Progenitor cell of endocrine pancreas (in vitro differentiated cells): ENCODE measurements around the gene NRIP3. TPM values are rescaled to one million over a fixed set of nuclear protein-coding genes. Genes with fewer than 3 reads are reported as not detected.
"Not testable (repeated sequence)": the region's sequence is repeated elsewhere in the genome, so short reads cannot be mapped to it uniquely, and the experiment has no call there.

Source experiments
- DNase-seq: peaks from one replicate; pipeline ENCODE4 v3.0.0; 2021; ENCODE audit warnings: low spot score; ENCODE audit not compliant: unreplicated experiment
- H3K27ac Mint-ChIP-seq: 2 replicates; pipeline ENCODE4 v1.8.0; 2021; ENCODE audit warnings: mild to moderate bottlenecking, moderate library complexity, mixed read lengths
- H3K27me3 Mint-ChIP-seq: 2 replicates; pipeline ENCODE4 v1.8.0; 2021; ENCODE audit warnings: mixed read lengths
- H3K36me3 Mint-ChIP-seq: 2 replicates; pipeline ENCODE4 v1.8.0; 2022; ENCODE audit warnings: mixed read lengths; ENCODE audit not compliant: insufficient read depth
- H3K4me1 Mint-ChIP-seq: 2 replicates; pipeline ENCODE4 v1.8.0; 2021; ENCODE audit warnings: low read depth, mixed read lengths
- H3K4me3 Mint-ChIP-seq: 2 replicates; pipeline ENCODE4 v1.8.0; 2021; ENCODE audit warnings: low read depth, mild to moderate bottlenecking, moderate library complexity, mixed read lengths
- H3K9me3 Mint-ChIP-seq: 2 replicates; pipeline ENCODE4 v1.8.0; 2021; ENCODE audit warnings: low read depth, mixed read lengths
- CTCF ChIP-seq: fragments of 200-600 bp; sonication (generic); IDR thresholded peaks from one replicate; pipeline ENCODE4 v1.5.0; 2021; ENCODE audit warnings: antibody characterized with exemption, mild to moderate bottlenecking; ENCODE audit not compliant: unreplicated experiment
- total RNA-seq: library from RNA; stranded (reverse); gene quantifications from 2 replicates; pipeline ENCODE4 v1.2.1, GENCODE V29; 2021

NRIP3 gene
- total RNA-seq, 1 donor from 2014 or later = 0.65 TPM

GRCh38 chr11:8987446-8987845 is 16.4 kb downstream of the NRIP3 start:
- no peak overlapping the region for H3K4me3 Mint-ChIP-seq
- TF ChIP-seq CTCF = no peak
- no peaks in the 10 kb centered on the region for H3K9me3 Mint-ChIP-seq
- H3K36me3 Mint-ChIP-seq = no peaks in the 10 kb centered on the region
- H3K4me1 Mint-ChIP-seq = peaks cover 3% of the 10 kb centered on the region
- H3K27me3 Mint-ChIP-seq = peaks cover 12% of the 10 kb centered on the region
- no peak overlapping the region for H3K27ac Mint-ChIP-seq
- no peak for DNase-seq

GRCh38 chr11:8986772-8987171 is 17.0 kb downstream of the NRIP3 start:
- not testable (repeated sequence) for H3K4me3 Mint-ChIP-seq, DNase-seq, H3K27ac Mint-ChIP-seq, H3K36me3 Mint-ChIP-seq, H3K9me3 Mint-ChIP-seq, H3K4me1 Mint-ChIP-seq
- peaks cover 12% of the 10 kb centered on the region for H3K27me3 Mint-ChIP-seq

GRCh38 chr11:8985462-8985861 is 18.3 kb downstream of the NRIP3 start:
- no peak overlapping the region for H3K27ac Mint-ChIP-seq
- TF ChIP-seq CTCF = no peak
- no peaks in the 10 kb centered on the region for H3K36me3 Mint-ChIP-seq
- no peak for DNase-seq
- H3K4me1 Mint-ChIP-seq = no peaks in the 10 kb centered on the region
- H3K4me3 Mint-ChIP-seq = no peak overlapping the region
- no peaks in the 10 kb centered on the region for H3K9me3 Mint-ChIP-seq
- peaks cover 12% of the 10 kb centered on the region for H3K27me3 Mint-ChIP-seq

GRCh38 chr11:8983552-8983951 is 20.2 kb downstream of the NRIP3 start:
- no peak for TF ChIP-seq CTCF
- Mint-ChIP-seq H3K4me3 (no peak overlapping the region), H3K4me1 (no peaks in the 10 kb centered on the region), H3K27me3 (no peaks in the 10 kb centered on the region), H3K27ac (no peak overlapping the region), H3K9me3 (no peaks in the 10 kb centered on the region), H3K36me3 (no peaks in the 10 kb centered on the region)
- no peak for DNase-seq

- Mint-ChIP-seq H3K4me3 (no peak overlapping the region), H3K9me3 (no peaks in the 10 kb centered on the region), H3K36me3 (peaks cover 2% of the 10 kb centered on the region), H3K4me1 (no peaks in the 10 kb centered on the region), H3K27ac (no peak overlapping the region), H3K27me3 (no peaks in the 10 kb centered on the region)
- no peak for DNase-seq
- no peak for TF ChIP-seq CTCF
Measured at GRCh38 chr11:8980485-8980884, 23.3 kb downstream of the NRIP3 start.

- not testable (repeated sequence) for H3K27ac Mint-ChIP-seq, H3K27me3 Mint-ChIP-seq, H3K36me3 Mint-ChIP-seq, H3K9me3 Mint-ChIP-seq, H3K4me1 Mint-ChIP-seq, DNase-seq, H3K4me3 Mint-ChIP-seq
Measured at GRCh38 chr11:8979365-8979764, 24.4 kb downstream of the NRIP3 start.
